ENCODE data around the gene SLC25A17. TPM values are rescaled to one million over a fixed set of nuclear protein-coding genes. Genes with fewer than 3 reads are reported as not detected.
A peak's percentile ranks its signal among the peaks of the same experiment; 100 is the strongest.

Gene SLC25A17
- total RNA-seq, 4 donors from 2014 or later, result 11.0 to 19.0 (median 15.5) TPM

DNA sequence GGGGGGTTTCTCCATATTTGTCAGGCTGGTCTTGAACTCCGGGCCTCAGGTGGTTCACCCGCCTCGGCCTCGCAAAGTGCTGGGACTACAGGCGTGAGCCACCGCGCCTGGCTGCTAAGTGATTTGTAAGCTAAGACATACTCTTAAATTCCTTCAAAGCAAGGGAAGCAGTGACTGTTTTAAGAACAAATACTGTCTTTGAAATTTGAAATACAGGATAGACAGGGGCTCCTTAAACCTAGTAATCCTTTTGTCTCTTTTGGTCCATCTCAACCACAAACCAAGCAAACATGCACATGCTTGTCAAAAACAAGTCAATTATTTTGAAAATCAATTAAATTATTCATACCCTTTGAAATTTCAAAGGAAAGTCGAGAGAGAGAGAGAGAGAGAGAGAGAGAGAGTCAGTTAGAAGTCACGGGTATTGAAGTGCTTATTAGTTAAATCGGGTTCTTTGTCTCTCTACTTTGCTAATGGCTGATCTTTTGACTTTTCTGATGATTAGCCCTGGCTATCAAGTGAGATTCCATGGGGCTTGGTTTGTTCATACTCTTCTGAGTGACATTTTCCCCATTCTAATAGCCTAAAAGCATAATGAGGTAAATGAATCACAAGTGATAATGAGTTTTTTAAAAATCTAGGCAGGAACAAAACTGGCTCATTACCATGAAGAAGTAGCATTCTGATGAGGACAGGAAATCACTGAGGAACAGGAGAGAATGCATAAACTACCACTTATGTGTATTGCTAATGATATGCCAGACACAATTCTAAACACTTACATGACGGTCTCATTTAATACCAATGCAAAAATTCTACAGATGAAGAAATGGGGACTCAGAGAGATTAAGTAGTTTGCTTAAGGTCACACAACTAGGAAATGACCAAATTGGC, 91.8 kb downstream of the SLC25A17 start:
- Histone ChIP-seq H3K9me3 (no peaks in the 10 kb centered on the region), H3K4me1 (peaks cover 1 to 57% (median 26%) of the 10 kb centered on the region in 3 donors), H3K27me3 (no peaks in the 10 kb centered on the region), H3K27ac (peak overlapping the region in 3 of 4 donors; percentile 82 to 87 (median 86)), H3K4me3 (no peak overlapping the region), H3K36me3 (no peaks in the 10 kb centered on the region)
- no peak for DNase-seq
- intact Hi-C loops (cut with DNase I), result no loop called here
- TF ChIP-seq, protein P1, sequence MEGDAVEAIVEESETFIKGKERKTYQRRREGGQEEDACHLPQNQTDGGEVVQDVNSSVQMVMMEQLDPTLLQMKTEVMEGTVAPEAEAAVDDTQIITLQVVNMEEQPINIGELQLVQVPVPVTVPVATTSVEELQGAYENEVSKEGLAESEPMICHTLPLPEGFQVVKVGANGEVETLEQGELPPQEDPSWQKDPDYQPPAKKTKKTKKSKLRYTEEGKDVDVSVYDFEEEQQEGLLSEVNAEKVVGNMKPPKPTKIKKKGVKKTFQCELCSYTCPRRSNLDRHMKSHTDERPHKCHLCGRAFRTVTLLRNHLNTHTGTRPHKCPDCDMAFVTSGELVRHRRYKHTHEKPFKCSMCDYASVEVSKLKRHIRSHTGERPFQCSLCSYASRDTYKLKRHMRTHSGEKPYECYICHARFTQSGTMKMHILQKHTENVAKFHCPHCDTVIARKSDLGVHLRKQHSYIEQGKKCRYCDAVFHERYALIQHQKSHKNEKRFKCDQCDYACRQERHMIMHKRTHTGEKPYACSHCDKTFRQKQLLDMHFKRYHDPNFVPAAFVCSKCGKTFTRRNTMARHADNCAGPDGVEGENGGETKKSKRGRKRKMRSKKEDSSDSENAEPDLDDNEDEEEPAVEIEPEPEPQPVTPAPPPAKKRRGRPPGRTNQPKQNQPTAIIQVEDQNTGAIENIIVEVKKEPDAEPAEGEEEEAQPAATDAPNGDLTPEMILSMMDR (IDR thresholded peaks at IDR 0.05), result no peak
- TF ChIP-seq POLR2A (IDR thresholded peaks at IDR 0.05), result no peak
- WGBS, 2 donors, result 50% methylated on average over 7 to 11 of the region's 11 CpGs

DNA sequence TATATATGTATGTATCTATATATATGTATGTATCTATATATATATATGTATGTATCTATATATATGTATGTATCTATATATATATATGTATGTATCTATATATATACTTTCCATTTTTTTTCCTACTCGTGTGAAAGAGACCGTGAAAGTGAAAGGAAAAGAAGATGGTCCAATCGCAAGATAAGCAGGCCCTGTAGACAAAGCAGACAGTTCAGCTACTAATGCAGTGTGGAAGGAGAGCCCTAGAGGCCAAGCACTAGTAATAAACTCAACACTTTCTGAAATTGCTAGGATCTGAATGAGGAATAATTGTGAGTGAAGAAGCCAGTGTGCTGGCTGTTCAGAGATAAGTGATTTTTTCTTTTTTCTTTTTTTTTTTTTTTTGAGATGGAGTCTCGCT, 92.6 kb downstream of the SLC25A17 start:
- intact Hi-C loops (cut with DNase I), result no loop called here
- TF ChIP-seq, protein P1 (IDR thresholded peaks at IDR 0.05), result no peak
- no peak for TF ChIP-seq POLR2A (IDR thresholded peaks at IDR 0.05)
- Histone ChIP-seq H3K27ac (peak overlapping the region in 3 of 4 donors; percentile 82 to 87 (median 86)), H3K9me3 (no peaks in the 10 kb centered on the region), H3K4me3 (no peak overlapping the region), H3K27me3 (no peaks in the 10 kb centered on the region), H3K4me1 (peaks cover 0 to 53% (median 20%) of the 10 kb centered on the region in 3 donors), H3K36me3 (no peaks in the 10 kb centered on the region)
- no peak for DNase-seq
- 20 to 39% methylated on average over 3 to 4 of the region's 4 CpGs for WGBS, 2 donors

DNA sequence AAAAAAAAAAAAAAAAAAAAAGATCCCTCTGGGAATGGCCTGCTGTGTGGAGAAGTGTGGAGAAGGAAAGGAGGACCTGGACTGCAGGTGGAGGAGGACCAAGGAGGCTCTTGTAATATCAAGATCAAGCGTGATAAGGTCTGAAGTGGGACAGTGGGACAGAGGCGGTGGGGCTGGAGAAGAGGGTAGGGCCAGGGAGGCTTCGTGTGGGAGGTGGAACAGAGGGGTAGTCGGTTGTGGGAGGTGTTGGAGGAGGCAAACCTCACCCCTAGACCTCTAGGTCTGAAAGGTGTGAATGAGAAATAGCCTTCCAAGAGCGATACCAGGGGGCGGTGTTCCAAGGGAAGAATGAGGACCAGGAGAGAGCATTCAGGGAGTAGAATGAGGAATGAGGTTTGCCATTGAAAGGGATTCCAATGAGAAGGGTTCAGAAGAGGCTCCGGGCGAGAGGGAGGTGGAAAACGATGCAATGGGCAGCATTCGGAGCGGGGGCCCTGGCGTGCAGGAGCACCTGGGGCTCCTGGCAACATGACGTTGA, 95.7 kb downstream of the SLC25A17 start:
- H3K9me3 ChIP-seq, result no peaks in the 10 kb centered on the region
- no peak overlapping the region for H3K4me3 ChIP-seq
- 89 to 90% methylated on average over 13 of the region's 13 CpGs for WGBS, 2 donors
- H3K4me1 ChIP-seq, result peaks cover 7 to 40% (median 23%) of the 10 kb centered on the region in 3 donors
- H3K27me3 ChIP-seq, result no peaks in the 10 kb centered on the region
- intact Hi-C loops (cut with DNase I), result no loop called here
- no peaks in the 10 kb centered on the region for H3K36me3 ChIP-seq
- no peak overlapping the region for H3K27ac ChIP-seq
- TF ChIP-seq, protein P1 (IDR thresholded peaks at IDR 0.05), result no peak
- no peak for TF ChIP-seq POLR2A (IDR thresholded peaks at IDR 0.05)
- no peak for DNase-seq

DNA sequence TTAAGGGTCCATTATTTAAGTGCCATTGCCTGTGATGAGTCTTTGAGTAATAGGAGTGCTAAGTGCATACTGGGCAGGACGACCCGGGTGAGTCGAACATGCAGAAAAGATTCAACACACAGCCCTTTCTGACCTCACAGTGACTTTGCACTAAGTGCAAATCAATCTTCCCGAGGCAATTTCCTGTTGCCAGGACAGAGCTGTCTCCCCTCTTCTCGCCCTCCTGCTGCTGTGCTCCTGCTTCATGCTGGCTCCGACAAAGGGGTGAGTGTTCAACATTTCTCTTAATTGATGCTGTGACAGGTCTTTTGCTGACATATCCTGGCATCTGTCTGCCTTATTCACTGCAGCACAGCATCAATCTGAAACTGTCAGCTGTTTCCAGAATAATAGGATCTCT, 97.9 kb downstream of the SLC25A17 start:
- H3K4me3 ChIP-seq, result no peak overlapping the region
- WGBS, 2 donors, result 0 to 4% methylated on average over 6 of the region's 6 CpGs
- no peaks in the 10 kb centered on the region for H3K9me3 ChIP-seq
- H3K36me3 ChIP-seq, result no peaks in the 10 kb centered on the region
- peaks cover 6 to 18% (median 7%) of the 10 kb centered on the region in 3 donors for H3K4me1 ChIP-seq
- H3K27ac ChIP-seq, result peak overlapping the region; percentile 2 to 68 (median 55)
- TF ChIP-seq, protein P1 (IDR thresholded peaks at IDR 0.05), result no peak
- no peak for TF ChIP-seq POLR2A (IDR thresholded peaks at IDR 0.05)
- intact Hi-C loops (cut with DNase I), result no loop called here
- DNase-seq, result no peak
- H3K27me3 ChIP-seq, result no peaks in the 10 kb centered on the region

Data from esophagus squamous epithelium (tissue), 5 donors.